Heart right ventricle (tissue), 16 donors: ENCODE results near the gene TMEM45A. TPM values are rescaled to one million over a fixed set of nuclear protein-coding genes. Genes with fewer than 3 reads are reported as not detected.
A peak's percentile ranks its signal among the peaks of the same experiment; 100 is the strongest.

ENCODE experiments used
- ATAC-seq, 8 donors: fragments of 200-7000 bp; cut with Tn5 transposase; one replicate each; pipeline ENCODE4 v1.9.1; 2020; ENCODE audit warnings: mild to moderate bottlenecking in 8 of 8, moderate library complexity in 8 of 8, moderate number of reproducible peaks in 1 of 8
- DNase-seq, 2 donors: peaks; one replicate each; pipeline ENCODE4 v3.0.0-alpha.2; 2020
- H3K27ac ChIP-seq, 10 donors: fragments of 200-600 bp; sonication (generic) in 2 of 10; one replicate each; pipeline versions ENCODE4 v1.5.0 to v1.8.0; 2020 to 2022; ENCODE audit warnings: mild to moderate bottlenecking in 3 of 10
- H3K27me3 ChIP-seq, 7 donors: fragments of 200-600 bp; one replicate each; pipeline ENCODE4 v1.8.0; 2021 to 2022; ENCODE audit warnings: mild to moderate bottlenecking in 2 of 7
- H3K36me3 ChIP-seq, 9 donors: fragments of 200-600 bp; sonication (generic) in 1 of 9; one replicate each; pipeline versions ENCODE4 v1.5.0 to v1.8.0; 2020 to 2022; ENCODE audit warnings: mild to moderate bottlenecking in 2 of 9
- H3K4me1 ChIP-seq, 9 donors: fragments of 200-600 bp; sonication (generic) in 1 of 9; one replicate each; pipeline versions ENCODE4 v1.5.0 to v1.8.0; 2020 to 2022; ENCODE audit warnings: mild to moderate bottlenecking in 4 of 9
- H3K4me3 ChIP-seq, 10 donors: fragments of 200-600 bp; sonication (generic) in 2 of 10; one replicate each; pipeline versions ENCODE4 v1.5.0 to v1.8.0; 2020 to 2022; ENCODE audit warnings: mild to moderate bottlenecking in 7 of 10, moderate library complexity in 2 of 10
- H3K9me3 ChIP-seq, 11 donors: fragments of 200-600 bp in 10 of 11; sonication (generic) in 2 of 11; one replicate each; pipeline versions ENCODE4 v1.5.0 to v1.8.0; 2013 to 2022; ENCODE audit warnings: mild to moderate bottlenecking in 2 of 11, control low read depth in 1 of 11, moderate library complexity in 1 of 11
- CTCF ChIP-seq, 9 donors: fragments of 200-600 bp; sonication (generic) in 2 of 9; IDR thresholded peaks; one replicate each; pipeline versions ENCODE4 v1.5.0 to v1.8.0; 2021 to 2022; ENCODE audit warnings: antibody characterized with exemption in 9 of 9, mild to moderate bottlenecking in 5 of 9, moderate library complexity in 1 of 9
- WGBS, 2 donors: extraction: QIAGEN DNeasy Blood & Tissue Kit; methylation state at CpG; one replicate each; pipeline ENCODE4 v1.1.7; 2013; ENCODE audit warnings: inconsistent platforms in 1 of 2; 5-methylcytosine and 5-hydroxymethylcytosine counted together
- intact Hi-C, 10 donors: fragments of 100-400 bp; cut with DNase I; formaldehyde crosslinking; loops; one replicate each; pipeline versions ENCODE4 v1.11.1 to v1.14.2; 2022
- polyA plus RNA-seq, 2 donors: library from polyadenylated mRNA; stranded (reverse); fragments of 200-250 nt; gene quantifications; one replicate each; pipeline ENCODE4 v1.2.3, GENCODE V29; 2013
- total RNA-seq, 10 donors: library from RNA; stranded (reverse); fragmentation: NEBNext Ultra II Directional in 3 of 10; extraction: Animal tissue kit (Norgen Biotek cat#: 25700) in 3 of 10; gene quantifications; one replicate each; pipeline versions ENCODE4 v1.2.1 to v1.2.4, GENCODE V29; 2021 to 2023
- donor health status: Arrhythmogenic right ventricular cardiomyopathy.
- donor health status: ischemic (EF 13 %, LVEDD 7.1; RV severe dilation, severe dysfunction).
- donor health status: healthy with polysubstance abuse.
- donor health status: DM: no; HTN: yes; CAD: no.
- donor health status: DM: no; HTN: no; CAD: no.
- donor health status: ischemic (EF 25% LVEDD 6.9; RV normal size, moderate dysfunction).
- donor health status: ischemic (EF 25% LVEDD 5.7; RV mildly dilated, moderate dysfunction).
- donor health status: healthy.
- donor health status: DM: yes; HTN: yes; CAD: no.
- donor health status: Ischemic cardiomyopathy.
- donor health status: ischemic (EF 35%, LVEDD 5.7; RV mildly dilated, moderate dysfunction).
- donor health status: nonischemic (EF 11% LVEDD 7.7; RV severe dilation, severe dysfunction).
- donor health status: DM: yes; HTN: yes; CAD: no.
- donor health status: PGD.
- donor health status: ischemic (EF 29% LVEDD 5.4; RV normal size, mild dysfunction).
- donor health status: nonischemic (EF 23%, LVEDD 6.1; RV moderate dilation, normal function).

Gene TMEM45A
- total and polyA plus RNA-seq, 12 donors, result 0.80 to 16.1 (median 2.5) TPM

- ATAC-seq, result no peak
- peak overlapping the region in 1 of 10 donors; percentile 28 for H3K27ac ChIP-seq
Measured at GRCh38 chr3:100562224-100562857, 69.9 kb downstream of the TMEM45A start.

GRCh38 chr3:100563228-100563627 is 70.8 kb downstream of the TMEM45A start:
- Histone ChIP-seq H3K4me3 (no peak overlapping the region), H3K4me1 (peaks cover 0 to 8% (median 0%) of the 10 kb centered on the region in 9 donors), H3K36me3 (no peaks in the 10 kb centered on the region), H3K27ac (no peak overlapping the region), H3K9me3 (no peaks in the 10 kb centered on the region), H3K27me3 (no peaks in the 10 kb centered on the region)
- DNase-seq (no peak), ATAC-seq (no peak)
- WGBS, 2 donors, result 15 to 57% methylated on average over 1 of the region's 1 CpG
- intact Hi-C loops, result no loop called here
- no peak for TF ChIP-seq CTCF (IDR thresholded peaks at IDR 0.05)

More at GRCh38 chr3:100562224-100562857, 69.9 kb downstream of the TMEM45A start:
- intact Hi-C loops, result no loop called here
- H3K27me3 ChIP-seq, result no peaks in the 10 kb centered on the region
- H3K4me1 ChIP-seq, result peaks cover 0 to 9% (median 0%) of the 10 kb centered on the region in 9 donors
- H3K4me3 ChIP-seq, result no peak overlapping the region
- no peak for TF ChIP-seq CTCF (IDR thresholded peaks at IDR 0.05)
- 87 to 90% methylated on average over 4 of the region's 4 CpGs for WGBS, 2 donors
- no peak for DNase-seq
- no peaks in the 10 kb centered on the region for H3K9me3 ChIP-seq
- H3K36me3 ChIP-seq, result no peaks in the 10 kb centered on the region

- no peak for TF ChIP-seq CTCF (IDR thresholded peaks at IDR 0.05)
- no peaks in the 10 kb centered on the region for H3K9me3 ChIP-seq
- WGBS, 2 donors, result 76 to 77% methylated on average over 2 of the region's 2 CpGs
- intact Hi-C loops, result no loop called here
- ATAC-seq, result no peak
- peaks cover 0 to 8% (median 0%) of the 10 kb centered on the region in 9 donors for H3K4me1 ChIP-seq
- no peak overlapping the region for H3K4me3 ChIP-seq
- no peaks in the 10 kb centered on the region for H3K27me3 ChIP-seq
- H3K27ac ChIP-seq, result no peak overlapping the region
- DNase-seq, result no peak
- H3K36me3 ChIP-seq, result peaks cover 0 to under 1% (median 0%) of the 10 kb centered on the region in 9 donors
Measured at GRCh38 chr3:100563652-100564211, 71.3 kb downstream of the TMEM45A start.

GRCh38 chr3:100570811-100571210 is 78.4 kb downstream of the TMEM45A start:
- intact Hi-C loops, result no loop called here
- Histone ChIP-seq H3K27me3 (no peaks in the 10 kb centered on the region), H3K9me3 (no peaks in the 10 kb centered on the region), H3K36me3 (peaks cover 0 to 8% (median 0%) of the 10 kb centered on the region in 9 donors), H3K27ac (no peak overlapping the region), H3K4me3 (no peak overlapping the region), H3K4me1 (no peaks in the 10 kb centered on the region)
- WGBS, 2 donors, result 96 to 97% methylated on average over 2 of the region's 2 CpGs
- DNase-seq (no peak), ATAC-seq (no peak)
- TF ChIP-seq CTCF (IDR thresholded peaks at IDR 0.05), result no peak
